HFF-Myc (cell line): Measurements from ENCODE around the gene KLF1.
A peak's percentile ranks its signal among the peaks of the same experiment; 100 is the strongest.

Experiments used
- DNase-seq: peaks from one replicate; pipeline ENCODE4 v3.0.0-alpha.2; 2011; ENCODE audit warnings: low read depth; ENCODE audit errors: extremely low read depth
- H3K4me3 ChIP-seq: replicated peaks from 2 replicates; pipeline ENCODE4 v1.5.1; 2011; ENCODE audit warnings: low read depth, mild to moderate bottlenecking, control low read depth, low read length
- TF ChIP-seq, protein P1 (sequence below): IDR thresholded peaks from 2 replicates; pipeline ENCODE4 v1.5.1; 2012; ENCODE audit warnings: mild to moderate bottlenecking, low read depth, low read length, control low read depth; ENCODE audit errors: missing control alignments

Gene KLF1

DNA sequence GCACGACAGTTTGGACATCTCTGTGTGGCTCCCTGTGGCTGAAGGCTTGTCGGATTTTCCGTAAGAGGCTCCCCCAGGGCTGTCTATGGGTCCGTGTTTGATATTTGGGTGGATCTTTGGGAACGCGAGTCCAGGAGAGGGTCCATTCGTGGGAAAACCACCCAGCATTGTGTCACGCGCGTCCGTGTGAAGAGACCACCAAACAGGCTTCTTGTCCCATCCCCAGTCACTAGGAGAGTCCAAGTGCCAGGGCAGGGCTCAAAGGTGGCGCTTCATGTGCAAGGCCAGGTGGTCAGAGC lies 2.4 kb downstream of the KLF1 start:
- DNase-seq, result no peak
- no peak overlapping the region for H3K4me3 ChIP-seq
- TF ChIP-seq, protein P1, sequence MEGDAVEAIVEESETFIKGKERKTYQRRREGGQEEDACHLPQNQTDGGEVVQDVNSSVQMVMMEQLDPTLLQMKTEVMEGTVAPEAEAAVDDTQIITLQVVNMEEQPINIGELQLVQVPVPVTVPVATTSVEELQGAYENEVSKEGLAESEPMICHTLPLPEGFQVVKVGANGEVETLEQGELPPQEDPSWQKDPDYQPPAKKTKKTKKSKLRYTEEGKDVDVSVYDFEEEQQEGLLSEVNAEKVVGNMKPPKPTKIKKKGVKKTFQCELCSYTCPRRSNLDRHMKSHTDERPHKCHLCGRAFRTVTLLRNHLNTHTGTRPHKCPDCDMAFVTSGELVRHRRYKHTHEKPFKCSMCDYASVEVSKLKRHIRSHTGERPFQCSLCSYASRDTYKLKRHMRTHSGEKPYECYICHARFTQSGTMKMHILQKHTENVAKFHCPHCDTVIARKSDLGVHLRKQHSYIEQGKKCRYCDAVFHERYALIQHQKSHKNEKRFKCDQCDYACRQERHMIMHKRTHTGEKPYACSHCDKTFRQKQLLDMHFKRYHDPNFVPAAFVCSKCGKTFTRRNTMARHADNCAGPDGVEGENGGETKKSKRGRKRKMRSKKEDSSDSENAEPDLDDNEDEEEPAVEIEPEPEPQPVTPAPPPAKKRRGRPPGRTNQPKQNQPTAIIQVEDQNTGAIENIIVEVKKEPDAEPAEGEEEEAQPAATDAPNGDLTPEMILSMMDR, result no peak

DNA sequence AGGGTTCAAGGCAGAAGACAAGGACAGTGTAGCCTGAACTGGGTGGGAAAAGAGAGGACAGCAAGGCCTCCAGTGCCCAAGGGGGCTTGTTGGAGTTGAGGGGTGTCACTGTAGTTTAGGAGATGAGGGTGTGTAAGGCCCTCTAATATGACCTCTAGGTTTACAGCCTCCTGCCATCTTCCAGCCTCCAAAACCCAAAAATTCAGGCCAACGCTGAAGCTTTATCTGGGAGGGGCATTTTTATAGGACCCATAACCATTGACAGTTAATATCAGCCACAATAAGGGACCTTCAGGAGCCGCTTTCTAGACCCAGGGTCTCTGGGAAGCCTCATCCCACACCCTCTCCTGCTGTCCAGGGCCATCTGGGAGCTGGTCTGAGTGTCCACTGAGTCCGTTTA lies 2.8 kb downstream of the KLF1 start:
- no peak for DNase-seq
- TF ChIP-seq, protein P1, result no peak
- no peak overlapping the region for H3K4me3 ChIP-seq

DNA sequence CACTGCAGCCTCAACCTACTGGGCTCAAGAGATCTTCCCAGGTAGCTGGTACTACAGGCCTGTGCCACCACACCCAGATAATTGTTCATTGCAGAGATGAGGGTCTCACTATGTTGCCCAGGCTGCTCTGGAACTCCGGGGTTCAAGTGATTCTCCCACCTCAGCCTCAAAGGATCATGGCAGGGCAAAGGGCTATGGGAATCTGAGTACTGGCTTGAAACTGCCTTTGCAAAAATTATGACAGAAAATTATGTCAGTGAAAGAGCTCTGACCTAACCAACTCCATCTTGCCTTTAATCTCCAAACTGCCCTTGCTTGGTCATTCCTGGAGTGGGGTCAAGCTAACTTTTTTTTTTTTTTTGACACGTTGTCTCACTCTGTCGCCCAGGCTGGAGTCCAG lies 4.4 kb downstream of the KLF1 start:
- TF ChIP-seq, protein P1, result no peak

DNA sequence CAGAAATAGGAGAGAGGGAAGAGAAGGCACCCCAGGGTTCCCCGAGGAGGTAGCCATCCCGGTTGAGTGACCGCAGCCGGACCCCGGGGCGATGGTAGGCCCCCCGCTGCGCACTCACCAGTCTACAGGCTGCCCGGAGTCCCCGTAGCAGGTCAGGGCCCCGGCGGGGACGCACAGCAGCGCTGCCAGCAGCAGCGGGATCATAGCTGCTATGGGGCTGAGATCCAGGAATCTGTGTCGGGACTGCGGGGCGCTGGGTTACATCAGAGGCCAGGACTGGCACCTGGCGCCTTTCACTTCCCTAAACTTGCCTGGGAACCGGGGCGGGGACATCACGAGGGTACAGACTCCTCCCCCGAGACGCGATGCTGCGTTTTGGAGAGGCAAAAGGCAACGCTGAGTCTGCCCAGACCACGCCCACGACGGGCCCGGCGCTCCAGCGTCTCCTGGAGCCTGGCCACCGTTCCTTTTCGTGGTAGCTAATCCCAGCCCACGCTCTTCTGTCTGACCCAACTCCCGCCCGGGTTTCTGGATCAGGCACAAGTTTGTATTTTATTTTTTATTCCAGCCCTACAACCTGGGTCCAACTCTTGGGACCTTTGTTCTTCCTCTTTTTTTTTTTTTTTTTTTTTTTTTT lies 5.7 kb downstream of the KLF1 start, which contains the start of gene DNASE2:
Gene DNASE2, minus strand, starts transcription at position 278 of the 637 bp plus-strand sequence. Its CDS starts 74 bp downstream, at position 204.
- TF ChIP-seq, protein P1, result no peak
- DNase-seq, result peak; percentile 71

More for the DNA sequence above, 4.4 kb downstream of the KLF1 start:
- H3K4me3 ChIP-seq, result no peak overlapping the region
- DNase-seq, result no peak

DNA sequence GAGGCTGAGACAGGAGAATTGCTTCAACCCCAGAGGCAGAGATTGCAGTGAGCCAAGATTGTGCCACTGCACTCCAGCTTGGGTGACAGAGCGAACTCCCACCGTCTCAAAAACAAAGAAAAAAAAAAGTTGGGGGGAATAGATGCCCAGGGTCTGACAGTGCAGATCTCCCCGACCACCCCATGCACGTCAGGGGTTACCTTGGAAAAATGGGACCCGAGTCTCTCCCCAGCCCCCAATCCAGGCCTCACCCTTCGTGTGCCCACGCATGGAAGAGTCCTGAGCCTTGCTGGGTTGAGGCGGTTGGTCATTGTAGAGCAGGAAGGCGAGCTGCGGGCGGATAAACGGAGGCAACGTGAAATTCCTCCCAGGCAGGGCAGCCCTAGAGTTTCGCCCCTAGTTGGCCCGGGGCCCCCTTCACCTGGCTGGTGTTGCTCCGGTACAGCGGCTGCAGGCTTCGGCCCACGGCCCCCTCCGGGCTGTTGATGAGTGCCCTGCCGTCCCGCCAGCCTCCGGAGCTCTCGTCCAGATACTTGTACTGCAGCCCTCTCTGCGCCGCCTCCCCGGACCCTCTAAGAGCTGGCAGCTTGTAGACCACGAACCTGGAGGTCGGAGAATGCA lies 6.3 kb downstream of the KLF1 start:
- peak overlapping the region; percentile 71 for H3K4me3 ChIP-seq
- no peak for DNase-seq
- TF ChIP-seq, protein P1, result no peak

More for the DNA sequence above, 5.7 kb downstream of the KLF1 start, which contains the start of gene DNASE2:
- peak within 1 kb of the TSS; percentile 71 for H3K4me3 ChIP-seq

DNA sequence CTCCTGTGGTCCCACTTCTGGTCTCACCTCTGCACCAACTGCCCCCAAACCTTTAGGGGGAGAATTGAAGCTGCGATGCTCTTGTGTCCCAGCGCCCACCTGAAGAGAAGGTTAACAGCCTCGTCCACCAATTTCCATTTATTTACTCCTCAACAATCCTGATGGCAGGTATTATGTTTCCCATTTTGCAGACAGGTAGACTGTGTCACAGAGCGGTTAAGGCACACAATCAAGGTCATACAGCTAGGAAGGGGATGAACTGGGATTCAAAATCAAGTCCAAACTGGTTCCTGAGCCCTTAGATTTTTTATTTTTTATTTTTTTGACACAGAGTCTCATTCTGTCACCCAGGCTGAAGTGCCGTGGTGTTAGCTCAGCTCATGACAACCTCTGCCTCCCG lies 11.9 kb downstream of the KLF1 start:
- no peak overlapping the region for H3K4me3 ChIP-seq
- no peak for DNase-seq
- TF ChIP-seq, protein P1, result no peak
